ENCODE data around the gene ABLIM3.

The ABLIM3 gene

DNA sequence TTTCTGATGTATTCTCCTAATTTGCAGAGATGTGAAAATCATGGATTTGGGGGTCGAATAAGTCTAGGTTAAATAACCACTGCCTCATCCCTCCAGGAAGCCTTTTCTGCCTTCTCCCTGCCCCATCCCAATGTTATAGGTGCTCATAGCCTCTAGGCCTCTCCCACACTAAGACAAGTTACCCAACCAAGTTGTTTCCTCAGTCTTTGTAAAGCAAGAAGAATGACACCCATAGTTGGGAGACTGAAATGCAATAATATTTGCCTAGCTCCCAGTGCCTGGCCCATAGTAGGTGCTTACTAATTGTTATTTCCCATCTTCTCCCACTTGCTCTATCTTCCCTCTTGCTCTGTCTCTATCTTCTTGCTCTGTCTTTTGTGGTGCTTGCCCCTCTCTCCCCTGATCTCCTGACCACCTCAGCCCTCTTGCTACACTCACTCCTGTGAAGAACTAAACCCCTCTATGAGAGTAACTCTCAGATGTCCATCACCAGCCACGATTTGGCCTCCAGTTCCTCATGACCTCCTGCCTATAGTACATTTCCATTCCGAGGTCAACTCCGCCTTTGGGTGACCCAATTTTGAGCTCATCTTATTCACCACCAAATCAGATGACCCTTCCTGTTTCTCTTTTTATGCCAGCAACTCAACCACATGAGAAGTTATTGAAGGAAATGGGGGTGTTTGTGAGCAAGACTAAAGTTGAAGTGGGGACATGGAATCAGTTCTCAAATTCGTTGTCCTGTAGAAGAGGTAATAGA, 137.3 kb downstream of the ABLIM3 start:
- H3K4me2 ChIP-seq (ENCODE audit: low read depth, low read length, poor library complexity, severe bottlenecking): no peak overlapping the region

DNA sequence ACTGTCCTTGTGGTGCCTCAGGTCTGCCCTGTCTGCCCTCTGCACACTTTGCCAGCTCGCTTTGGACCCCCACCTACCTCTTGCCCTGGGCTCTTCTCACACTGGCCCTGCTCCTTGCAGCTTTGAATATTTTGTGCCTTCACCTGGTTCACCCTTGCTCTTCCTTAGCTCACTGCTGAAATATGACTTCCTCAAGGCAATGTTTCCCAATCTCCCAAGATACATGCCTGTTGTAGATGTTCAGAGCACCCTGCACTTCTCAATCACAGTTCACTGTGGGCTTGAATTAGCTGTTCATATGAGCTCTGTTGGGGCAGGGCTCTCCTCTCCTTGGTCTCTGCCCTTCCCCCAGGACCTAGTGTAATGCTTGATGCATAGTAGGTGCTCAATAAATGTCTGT, 138.4 kb downstream of the ABLIM3 start:
- no peak overlapping the region for H3K4me3 ChIP-seq (ENCODE audit: insufficient read depth, low read length, poor library complexity, severe bottlenecking)
- no peaks in the 10 kb centered on the region for H3K9me2 ChIP-seq (replicated peaks; ENCODE audit: insufficient read depth, low read length)
- H3K36me3 ChIP-seq (ENCODE audit: low read length): no peaks in the 10 kb centered on the region
- H4K20me1 ChIP-seq (ENCODE audit: low read depth, low read length): no peaks in the 10 kb centered on the region
- no peak overlapping the region for H3K9ac ChIP-seq (ENCODE audit: low read length)
- H3K9me3 ChIP-seq (ENCODE audit: insufficient read depth, low read length): no peaks in the 10 kb centered on the region
- H3K27me3 ChIP-seq (ENCODE audit: low read length): no peaks in the 10 kb centered on the region
- no peaks in the 10 kb centered on the region for H3K79me2 ChIP-seq (ENCODE audit: insufficient read depth, low read length)
- no peaks in the 10 kb centered on the region for H3F3A ChIP-seq (ENCODE audit: insufficient read depth)
- no peak overlapping the region for H3K4me2 ChIP-seq (ENCODE audit: low read depth, low read length, poor library complexity, severe bottlenecking)
- no peak overlapping the region for H2AFZ ChIP-seq (ENCODE audit: low read depth, low read length, severe bottlenecking)
- no peak overlapping the region for H3K27ac ChIP-seq (ENCODE audit: low read depth, low read length)
- TF ChIP-seq, protein P1, sequence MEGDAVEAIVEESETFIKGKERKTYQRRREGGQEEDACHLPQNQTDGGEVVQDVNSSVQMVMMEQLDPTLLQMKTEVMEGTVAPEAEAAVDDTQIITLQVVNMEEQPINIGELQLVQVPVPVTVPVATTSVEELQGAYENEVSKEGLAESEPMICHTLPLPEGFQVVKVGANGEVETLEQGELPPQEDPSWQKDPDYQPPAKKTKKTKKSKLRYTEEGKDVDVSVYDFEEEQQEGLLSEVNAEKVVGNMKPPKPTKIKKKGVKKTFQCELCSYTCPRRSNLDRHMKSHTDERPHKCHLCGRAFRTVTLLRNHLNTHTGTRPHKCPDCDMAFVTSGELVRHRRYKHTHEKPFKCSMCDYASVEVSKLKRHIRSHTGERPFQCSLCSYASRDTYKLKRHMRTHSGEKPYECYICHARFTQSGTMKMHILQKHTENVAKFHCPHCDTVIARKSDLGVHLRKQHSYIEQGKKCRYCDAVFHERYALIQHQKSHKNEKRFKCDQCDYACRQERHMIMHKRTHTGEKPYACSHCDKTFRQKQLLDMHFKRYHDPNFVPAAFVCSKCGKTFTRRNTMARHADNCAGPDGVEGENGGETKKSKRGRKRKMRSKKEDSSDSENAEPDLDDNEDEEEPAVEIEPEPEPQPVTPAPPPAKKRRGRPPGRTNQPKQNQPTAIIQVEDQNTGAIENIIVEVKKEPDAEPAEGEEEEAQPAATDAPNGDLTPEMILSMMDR (IDR thresholded peaks at IDR 0.05; ENCODE audit: insufficient read depth, low read length, poor library complexity, severe bottlenecking): no peak
- no peak for TF ChIP-seq EZH2phosphoT487 (conservative IDR thresholded peaks at IDR 0.05; ENCODE audit: low read length)

More for the DNA sequence above, 137.3 kb downstream of the ABLIM3 start:
- H2AFZ ChIP-seq (ENCODE audit: low read depth, low read length, severe bottlenecking): no peak overlapping the region
- no peaks in the 10 kb centered on the region for H3K9me3 ChIP-seq (ENCODE audit: insufficient read depth, low read length)
- no peak overlapping the region for H3K4me3 ChIP-seq (ENCODE audit: insufficient read depth, low read length, poor library complexity, severe bottlenecking)
- no peaks in the 10 kb centered on the region for H4K20me1 ChIP-seq (ENCODE audit: low read depth, low read length)
- H3K9me2 ChIP-seq (replicated peaks; ENCODE audit: insufficient read depth, low read length): no peaks in the 10 kb centered on the region
- TF ChIP-seq EZH2phosphoT487 (conservative IDR thresholded peaks at IDR 0.05; ENCODE audit: low read length): no peak
- TF ChIP-seq, protein P1 (IDR thresholded peaks at IDR 0.05; ENCODE audit: insufficient read depth, low read length, poor library complexity, severe bottlenecking): no peak
- no peak overlapping the region for H3K9ac ChIP-seq (ENCODE audit: low read length)
- H3K36me3 ChIP-seq (ENCODE audit: low read length): no peaks in the 10 kb centered on the region
- no peaks in the 10 kb centered on the region for H3K79me2 ChIP-seq (ENCODE audit: insufficient read depth, low read length)
- H3K27me3 ChIP-seq (ENCODE audit: low read length): no peaks in the 10 kb centered on the region
- no peaks in the 10 kb centered on the region for H3F3A ChIP-seq (ENCODE audit: insufficient read depth)
- no peak overlapping the region for H3K27ac ChIP-seq (ENCODE audit: low read depth, low read length)

- H3K4me3 ChIP-seq (ENCODE audit: insufficient read depth, low read length, poor library complexity, severe bottlenecking): no peak overlapping the region
- TF ChIP-seq, protein P1 (IDR thresholded peaks at IDR 0.05; ENCODE audit: insufficient read depth, low read length, poor library complexity, severe bottlenecking): no peak
- TF ChIP-seq EZH2phosphoT487 (conservative IDR thresholded peaks at IDR 0.05; ENCODE audit: low read length): no peak
- H3K9me3 ChIP-seq (ENCODE audit: insufficient read depth, low read length): no peaks in the 10 kb centered on the region
- no peak overlapping the region for H3K9ac ChIP-seq (ENCODE audit: low read length)
- H3K27me3 ChIP-seq (ENCODE audit: low read length): no peaks in the 10 kb centered on the region
- no peak overlapping the region for H3K4me2 ChIP-seq (ENCODE audit: low read depth, low read length, poor library complexity, severe bottlenecking)
- no peaks in the 10 kb centered on the region for H3K36me3 ChIP-seq (ENCODE audit: low read length)
- H3K27ac ChIP-seq (ENCODE audit: low read depth, low read length): no peak overlapping the region
- no peaks in the 10 kb centered on the region for H3F3A ChIP-seq (ENCODE audit: insufficient read depth)
- no peaks in the 10 kb centered on the region for H4K20me1 ChIP-seq (ENCODE audit: low read depth, low read length)
- H3K79me2 ChIP-seq (ENCODE audit: insufficient read depth, low read length): no peaks in the 10 kb centered on the region
- no peaks in the 10 kb centered on the region for H3K9me2 ChIP-seq (replicated peaks; ENCODE audit: insufficient read depth, low read length)
- H2AFZ ChIP-seq (ENCODE audit: low read depth, low read length, severe bottlenecking): no peak overlapping the region
These were observed 138.8 kb downstream of the ABLIM3 start for GRCh38 chr5:149280124-149280523.

Measured in SU-DHL-6 (cell line).